Measurements from ENCODE around the gene BORA.
"Not testable (repeated sequence)": the region's sequence is repeated elsewhere in the genome, so short reads cannot be mapped to it uniquely, and the experiment has no call there.

The BORA gene

DNA sequence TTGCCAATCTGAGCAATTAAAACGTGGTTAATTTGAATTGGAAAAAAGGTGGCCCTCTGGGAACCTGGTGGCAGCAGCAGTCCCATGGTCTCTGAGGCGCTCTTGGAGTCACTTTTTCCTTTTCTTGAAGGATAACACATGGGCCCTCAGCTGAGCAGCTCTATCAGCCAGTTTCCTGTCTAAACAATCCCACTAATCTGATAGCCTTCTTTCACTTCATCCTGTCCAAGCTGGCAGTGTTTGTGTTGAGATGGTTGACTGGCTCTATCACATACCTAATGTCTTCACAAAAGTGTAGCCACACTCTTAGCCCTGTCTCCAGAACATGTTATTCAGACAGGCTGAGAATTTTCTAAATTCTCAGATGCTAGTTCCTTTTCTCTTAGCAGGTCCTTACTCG, 10.9 kb upstream of the BORA start:
- TF ChIP-seq, protein P1, sequence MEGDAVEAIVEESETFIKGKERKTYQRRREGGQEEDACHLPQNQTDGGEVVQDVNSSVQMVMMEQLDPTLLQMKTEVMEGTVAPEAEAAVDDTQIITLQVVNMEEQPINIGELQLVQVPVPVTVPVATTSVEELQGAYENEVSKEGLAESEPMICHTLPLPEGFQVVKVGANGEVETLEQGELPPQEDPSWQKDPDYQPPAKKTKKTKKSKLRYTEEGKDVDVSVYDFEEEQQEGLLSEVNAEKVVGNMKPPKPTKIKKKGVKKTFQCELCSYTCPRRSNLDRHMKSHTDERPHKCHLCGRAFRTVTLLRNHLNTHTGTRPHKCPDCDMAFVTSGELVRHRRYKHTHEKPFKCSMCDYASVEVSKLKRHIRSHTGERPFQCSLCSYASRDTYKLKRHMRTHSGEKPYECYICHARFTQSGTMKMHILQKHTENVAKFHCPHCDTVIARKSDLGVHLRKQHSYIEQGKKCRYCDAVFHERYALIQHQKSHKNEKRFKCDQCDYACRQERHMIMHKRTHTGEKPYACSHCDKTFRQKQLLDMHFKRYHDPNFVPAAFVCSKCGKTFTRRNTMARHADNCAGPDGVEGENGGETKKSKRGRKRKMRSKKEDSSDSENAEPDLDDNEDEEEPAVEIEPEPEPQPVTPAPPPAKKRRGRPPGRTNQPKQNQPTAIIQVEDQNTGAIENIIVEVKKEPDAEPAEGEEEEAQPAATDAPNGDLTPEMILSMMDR (IDR thresholded peaks at IDR 0.05): no peak
- H3K36me3 ChIP-seq: peaks cover 22% of the 10 kb centered on the region
- H3K9me3 ChIP-seq: no peaks in the 10 kb centered on the region
- no peaks in the 10 kb centered on the region for H3K27me3 ChIP-seq
- no peak overlapping the region for H3K4me3 ChIP-seq (ENCODE audit: low read depth in 1 of 2, low read length in 1 of 2)
- no peak overlapping the region for H3K27ac ChIP-seq
- no peaks in the 10 kb centered on the region for H3K4me1 ChIP-seq (ENCODE audit: control insufficient read depth in 1 of 2, insufficient read depth in 1 of 2, low read depth in 1 of 2, low read length in 1 of 2)

DNA sequence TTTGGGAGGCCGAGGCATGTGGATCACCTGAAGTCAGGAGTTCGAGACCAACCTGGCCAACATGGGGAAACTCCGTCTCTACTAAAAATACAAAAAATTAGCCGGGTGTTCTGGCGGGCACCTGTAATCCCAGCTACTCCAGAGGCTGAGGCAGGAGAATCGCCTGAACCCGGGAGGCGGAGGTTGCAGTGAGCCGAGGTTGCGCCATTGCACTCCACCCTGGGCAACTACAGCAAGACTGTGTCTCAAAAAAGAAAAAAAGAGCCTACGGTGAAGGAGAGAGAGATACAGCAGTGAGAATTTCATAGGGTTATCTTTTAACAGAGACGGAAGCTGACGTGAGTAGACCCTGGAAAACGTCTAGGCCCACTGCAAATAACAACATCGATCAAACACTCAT, 1.5 kb upstream of the BORA start:
- Histone ChIP-seq H3K4me1 (ENCODE audit: control insufficient read depth in 1 of 2, insufficient read depth in 1 of 2, low read depth in 1 of 2, low read length in 1 of 2) (peaks cover 20 to 24% of the 10 kb centered on the region in 2 experiments), H3K4me3 (ENCODE audit: low read depth in 1 of 2, low read length in 1 of 2) (peak overlapping the region in 1 of 2 experiments; percentile 93)
- H3K9me3 ChIP-seq, H3K27ac ChIP-seq, H3K36me3 ChIP-seq, H3K27me3 ChIP-seq: not testable (repeated sequence)

DNA sequence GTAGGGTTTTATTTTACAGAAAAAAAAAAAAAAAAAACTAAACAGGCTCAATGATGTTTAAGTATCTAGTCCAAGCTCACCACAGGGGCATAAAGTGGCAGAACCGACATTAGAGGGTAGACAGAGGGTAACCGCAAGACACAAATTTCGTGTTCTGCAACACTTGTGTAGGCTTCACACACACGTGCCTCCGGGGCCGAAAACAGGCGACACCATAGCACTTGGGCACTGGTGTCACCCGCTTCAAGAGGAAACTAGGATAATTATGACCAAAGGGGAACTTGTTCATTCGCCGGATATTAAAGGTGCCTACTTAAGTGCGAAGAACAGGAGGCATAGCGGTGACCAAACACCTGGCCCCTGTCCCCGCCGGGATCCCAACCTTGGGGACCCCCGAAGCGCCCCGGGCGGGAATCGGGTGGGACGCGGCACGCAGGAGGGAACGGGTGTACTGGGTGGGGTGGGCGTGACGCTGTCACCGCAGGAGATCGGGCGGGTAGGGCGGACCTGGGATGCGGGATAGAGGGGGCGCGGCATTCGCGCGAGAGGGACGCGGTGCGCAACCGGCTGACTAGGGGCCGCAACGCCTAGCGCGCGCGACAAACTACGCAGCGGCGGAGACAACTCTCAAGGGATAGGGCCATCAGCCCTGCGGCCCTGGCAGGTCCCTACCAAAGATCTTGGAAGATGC, 852 bp upstream of the BORA start:
- Histone ChIP-seq H3K4me3 (ENCODE audit: low read depth in 1 of 2, low read length in 1 of 2) (peak overlapping the region; percentile 92 to 93), H3K27me3 (no peaks in the 10 kb centered on the region), H3K27ac (peak overlapping the region; percentile 71), H3K36me3 (no peaks in the 10 kb centered on the region), H3K9me3 (no peaks in the 10 kb centered on the region), H3K4me1 (ENCODE audit: control insufficient read depth in 1 of 2, insufficient read depth in 1 of 2, low read depth in 1 of 2, low read length in 1 of 2) (peaks cover 20 to 24% of the 10 kb centered on the region in 2 experiments)
- TF ChIP-seq, protein P1 (IDR thresholded peaks at IDR 0.05): no peak

DNA sequence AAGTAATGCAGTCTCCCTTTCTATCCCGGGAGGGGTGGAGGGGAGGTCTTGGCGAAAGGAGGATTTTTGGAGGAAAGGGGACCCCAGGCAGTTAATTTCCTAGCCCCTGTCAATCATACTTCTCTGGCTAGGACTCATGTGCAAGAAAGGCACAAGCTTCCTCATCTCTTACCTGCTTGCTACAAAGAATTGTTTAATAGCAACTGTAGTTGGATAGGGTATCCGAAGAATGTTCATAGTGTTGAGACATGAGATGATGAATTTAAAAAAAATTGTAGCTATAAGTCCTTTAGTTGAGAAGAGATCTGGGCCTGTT, 525 bp downstream of the BORA start:
- Histone ChIP-seq H3K4me3 (ENCODE audit: low read depth in 1 of 2, low read length in 1 of 2) (peak overlapping the region; percentile 92 to 93), H3K4me1 (ENCODE audit: control insufficient read depth in 1 of 2, insufficient read depth in 1 of 2, low read depth in 1 of 2, low read length in 1 of 2) (peaks cover 20 to 24% of the 10 kb centered on the region in 2 experiments), H3K36me3 (peaks cover 6% of the 10 kb centered on the region), H3K27ac (no peak overlapping the region), H3K27me3 (no peaks in the 10 kb centered on the region), H3K9me3 (no peaks in the 10 kb centered on the region)
- TF ChIP-seq, protein P1 (IDR thresholded peaks at IDR 0.05): no peak

DNA sequence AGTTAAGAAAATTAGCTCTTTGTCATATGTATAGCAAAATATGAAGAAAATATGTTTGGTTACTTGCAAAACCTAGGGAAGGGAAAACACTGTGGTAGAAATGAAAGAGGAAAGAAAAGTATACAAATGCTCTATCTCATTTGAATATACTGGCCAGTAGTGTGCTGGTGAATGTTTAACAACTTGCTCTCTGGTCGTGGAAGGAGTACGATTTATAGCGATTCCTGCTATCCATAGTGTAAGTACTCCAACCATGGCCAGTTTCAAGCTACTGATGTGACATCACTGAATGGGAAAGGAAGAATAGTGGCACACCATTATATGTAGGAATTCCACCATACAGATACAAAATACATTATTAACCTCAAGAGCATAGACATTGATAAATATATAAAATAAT, 9.3 kb downstream of the BORA start:
- no peaks in the 10 kb centered on the region for H3K27me3 ChIP-seq
- TF ChIP-seq, protein P1 (IDR thresholded peaks at IDR 0.05): no peak
- peaks cover 41% of the 10 kb centered on the region for H3K36me3 ChIP-seq
- no peaks in the 10 kb centered on the region for H3K9me3 ChIP-seq
- no peak overlapping the region for H3K4me3 ChIP-seq (ENCODE audit: low read depth in 1 of 2, low read length in 1 of 2)
- no peaks in the 10 kb centered on the region for H3K4me1 ChIP-seq (ENCODE audit: control insufficient read depth in 1 of 2, insufficient read depth in 1 of 2, low read depth in 1 of 2, low read length in 1 of 2)
- no peak overlapping the region for H3K27ac ChIP-seq

DNA sequence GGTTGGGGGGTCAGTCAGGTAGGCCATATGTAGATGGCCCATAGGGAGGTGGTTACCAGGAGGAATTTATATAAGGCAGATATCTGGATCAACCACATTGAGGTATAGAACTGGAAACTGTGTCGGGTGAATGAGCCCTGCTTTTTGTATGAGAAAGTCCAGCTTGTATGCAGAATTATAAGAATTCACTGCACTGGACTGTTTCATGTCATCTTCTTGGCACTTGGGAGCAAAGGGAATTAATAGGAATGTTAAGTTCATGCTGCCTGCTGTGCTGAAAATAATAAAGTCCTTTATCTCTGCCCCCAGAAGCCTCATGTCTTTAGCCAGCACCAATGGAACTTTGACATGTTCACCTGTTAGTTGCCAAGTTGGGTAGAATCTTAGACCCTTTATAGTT, 12.3 kb downstream of the BORA start:
- no peak overlapping the region for H3K4me3 ChIP-seq (ENCODE audit: low read depth in 1 of 2, low read length in 1 of 2)
- TF ChIP-seq, protein P1 (IDR thresholded peaks at IDR 0.05): no peak
- no peaks in the 10 kb centered on the region for H3K27me3 ChIP-seq
- H3K36me3 ChIP-seq: peaks cover 47% of the 10 kb centered on the region
- H3K4me1 ChIP-seq (ENCODE audit: control insufficient read depth in 1 of 2, insufficient read depth in 1 of 2, low read depth in 1 of 2, low read length in 1 of 2): no peaks in the 10 kb centered on the region
- no peaks in the 10 kb centered on the region for H3K9me3 ChIP-seq
- H3K27ac ChIP-seq: no peak overlapping the region

All from neutrophil (primary cell).